Inflammatory macrophage treated with lipopolysaccharide for 4 hours (primary cell): ENCODE data around the gene UNC5A.
A peak's percentile ranks its signal among the peaks of the same experiment; 100 is the strongest.

Experiments used
- DNase-seq: peaks from one replicate; pipeline ENCODE4 v3.0.0-alpha.2; 2020

UNC5A gene

GRCh38 chr5:176822041-176822792, 11.9 kb downstream of the UNC5A start:
- no peak for DNase-seq

GRCh38 chr5:176822793-176823481, 12.6 kb downstream of the UNC5A start:
- DNase-seq, result no peak

- no peak for DNase-seq
These were observed 13.6 kb downstream of the UNC5A start for GRCh38 chr5:176823869-176824412.

DNA sequence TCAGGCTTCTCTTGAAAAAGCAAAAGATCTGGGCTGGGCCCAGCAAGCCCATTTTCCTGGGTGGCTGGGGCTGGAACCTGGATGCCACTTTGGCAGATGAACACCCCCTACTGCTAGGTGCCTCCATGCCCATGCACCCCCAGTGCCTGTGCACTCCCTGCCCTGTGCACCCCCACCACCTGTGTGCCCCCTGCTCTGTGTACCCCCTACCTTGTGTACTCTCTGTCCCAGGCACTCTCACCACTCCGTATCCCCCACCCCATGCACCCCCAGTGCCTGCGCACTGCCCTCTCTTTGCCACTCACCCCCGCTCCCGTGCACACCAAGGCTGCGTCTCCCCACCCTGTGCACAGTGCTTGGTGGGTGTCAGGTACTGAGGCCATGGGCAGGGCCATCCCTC, 14.2 kb downstream of the UNC5A start:
- no peak for DNase-seq

GRCh38 chr5:176825234-176825633, 14.9 kb downstream of the UNC5A start:
- no peak for DNase-seq

DNA sequence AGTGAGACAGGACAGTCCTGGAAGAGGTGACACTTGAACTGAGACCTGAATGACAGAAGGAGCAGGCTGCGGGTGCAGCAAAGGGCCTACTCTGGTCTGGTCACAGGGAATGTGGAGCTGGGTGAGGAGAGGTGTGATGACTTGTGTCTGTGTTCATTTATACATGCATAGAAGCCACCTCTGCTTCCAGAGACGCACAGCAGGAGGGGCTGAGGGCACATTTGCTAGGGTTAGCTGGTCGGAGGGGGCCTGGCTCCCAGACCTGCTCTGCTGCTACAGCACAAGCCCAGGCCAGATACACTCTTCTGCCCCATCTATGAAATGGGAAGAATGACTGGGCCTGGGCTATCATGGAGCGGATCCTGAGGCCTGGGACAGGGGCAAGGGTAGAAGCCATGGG, 15.6 kb downstream of the UNC5A start:
- DNase-seq, result no peak

DNA sequence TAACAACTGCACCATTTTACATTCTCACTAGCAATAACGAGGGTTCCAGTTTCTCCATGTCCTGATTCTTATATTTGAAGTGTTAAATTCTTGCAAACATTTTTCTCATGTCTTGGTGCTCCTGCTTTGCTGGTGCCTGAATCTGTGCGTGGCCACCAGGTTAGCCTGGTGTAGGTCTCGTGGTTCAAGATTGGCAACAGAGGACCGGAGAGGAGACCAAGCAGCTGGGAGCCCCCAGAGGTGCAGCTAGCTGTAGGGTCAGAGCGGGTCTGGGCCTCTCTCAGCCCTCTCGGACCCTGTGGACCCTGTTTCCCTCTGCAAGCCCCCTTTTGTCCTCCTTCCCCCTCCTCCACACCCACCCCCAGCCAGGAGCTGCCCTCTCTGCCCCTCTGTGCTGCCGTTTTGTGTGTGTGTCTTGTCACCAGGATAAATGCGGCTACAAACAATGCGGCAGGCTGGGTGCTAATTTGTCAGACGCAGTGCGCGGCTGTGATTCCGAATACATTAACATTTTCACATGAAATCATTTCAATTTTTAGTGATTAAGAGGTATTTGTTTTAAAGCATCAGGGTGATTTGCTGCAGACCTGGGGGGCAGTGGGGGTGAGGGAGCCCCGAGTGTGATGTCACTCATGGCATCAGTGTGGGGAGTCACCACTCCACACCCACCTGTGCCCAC, 17.5 kb downstream of the UNC5A start:
- no peak for DNase-seq

DNA sequence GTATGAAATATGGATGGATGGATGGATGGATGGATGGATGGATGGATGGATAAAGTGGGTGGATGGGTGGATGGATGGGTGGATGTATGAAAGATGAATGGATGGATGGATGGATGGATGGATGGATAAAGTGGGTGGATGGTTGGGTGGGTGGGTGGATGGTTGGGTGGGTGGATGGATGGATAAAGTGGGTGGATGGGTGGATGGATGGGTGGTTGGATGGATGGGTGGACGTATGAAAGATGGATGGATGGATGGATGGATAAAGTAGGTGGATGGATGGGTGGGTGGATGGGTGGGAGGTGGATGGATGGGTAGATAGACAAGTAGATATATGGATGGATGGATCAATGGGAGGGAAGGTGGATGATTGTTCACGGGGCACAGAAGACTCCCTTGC, 19.0 kb downstream of the UNC5A start:
- DNase-seq, result no peak

DNA sequence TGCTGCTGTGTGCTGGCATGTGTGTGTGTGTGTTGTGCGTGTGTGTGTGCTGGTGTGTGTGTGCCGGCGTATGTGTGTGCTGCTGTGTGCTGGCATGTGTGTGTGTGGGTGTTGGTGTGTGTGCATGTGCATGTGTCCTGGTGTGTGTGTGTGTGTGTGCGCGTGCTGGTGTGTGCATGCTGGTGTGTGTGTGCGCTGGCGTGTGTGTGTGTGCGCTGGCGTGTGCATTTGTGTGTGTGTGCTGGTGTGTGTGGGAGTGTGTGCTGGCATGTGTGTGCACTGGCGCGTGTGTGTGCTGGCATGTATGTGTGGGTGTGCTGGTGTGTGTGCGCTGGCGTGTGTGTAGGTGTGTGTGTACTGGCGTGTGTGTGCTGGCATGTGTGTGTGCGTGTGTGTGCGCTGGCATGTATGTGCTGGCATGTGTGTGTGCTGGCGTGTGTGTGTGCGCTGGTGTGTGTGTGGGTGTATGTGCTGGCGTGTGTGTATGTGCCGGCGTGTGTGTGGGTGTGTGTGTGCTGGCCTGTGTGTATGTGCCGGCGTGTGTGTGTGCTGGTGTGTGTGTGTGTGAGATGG, 20.1 kb downstream of the UNC5A start:
- DNase-seq, result no peak

- no peak for DNase-seq
These were observed 20.6 kb downstream of the UNC5A start for GRCh38 chr5:176830995-176831423.

- no peak for DNase-seq
These were observed 21.1 kb downstream of the UNC5A start for GRCh38 chr5:176831425-176831824.

DNA sequence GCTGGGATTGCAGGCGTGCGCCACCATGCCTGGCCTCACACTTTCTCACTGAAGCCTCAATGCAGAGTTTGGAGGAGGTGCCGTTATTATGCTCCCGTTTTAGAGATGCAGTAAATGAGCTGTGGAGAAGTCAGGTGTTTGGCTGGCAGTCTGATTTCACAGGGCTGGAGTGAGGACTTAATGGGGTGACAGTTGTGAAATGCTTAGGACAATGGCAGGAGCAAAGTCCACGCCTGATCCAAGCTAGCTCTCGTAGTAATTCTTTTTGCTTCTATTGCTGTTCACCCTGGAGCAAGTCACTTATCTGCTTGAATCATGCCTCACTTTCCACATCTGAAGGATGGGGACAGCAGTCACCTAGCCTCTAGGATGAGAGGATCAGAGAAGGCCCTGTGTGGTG, 21.8 kb downstream of the UNC5A start:
- no peak for DNase-seq

DNA sequence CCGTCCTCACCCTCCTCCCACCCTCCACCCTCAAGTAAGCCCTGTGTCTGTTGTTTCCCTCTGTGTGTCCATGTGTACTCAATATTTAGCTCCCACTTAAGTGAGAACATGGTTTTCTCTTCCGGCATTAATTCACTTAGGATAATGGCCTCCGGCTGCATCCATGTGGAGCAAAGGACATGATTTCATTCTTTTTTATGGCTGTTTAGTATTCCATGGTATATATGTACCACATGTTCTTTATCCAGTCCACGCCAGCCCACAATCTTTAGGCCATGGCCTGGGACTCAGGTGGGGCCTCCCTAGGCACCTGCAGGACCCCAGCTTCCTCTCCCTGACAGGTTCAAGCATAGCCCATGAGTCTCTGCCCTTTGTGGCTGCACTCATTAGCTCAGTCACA, 22.9 kb downstream of the UNC5A start:
- no peak for DNase-seq

DNA sequence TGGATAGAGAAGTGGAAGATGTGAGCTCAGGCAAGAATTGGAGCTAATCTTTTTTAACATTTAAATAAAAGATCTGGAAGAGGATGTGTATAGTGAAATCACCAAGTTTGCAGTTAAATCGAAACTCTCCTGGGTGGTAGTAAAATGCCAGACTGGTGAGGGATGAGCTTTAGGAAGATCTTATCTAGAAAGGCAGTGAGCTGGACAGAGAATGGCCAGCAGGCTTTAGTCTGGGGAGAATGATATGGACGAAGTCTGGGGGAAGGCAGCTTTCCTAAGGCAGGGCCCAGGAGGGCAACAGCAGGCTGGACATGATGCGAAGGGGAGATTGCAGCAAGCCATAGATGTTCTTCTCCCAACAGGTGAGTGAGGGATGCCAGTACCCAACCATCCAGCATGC, 25.6 kb downstream of the UNC5A start:
- DNase-seq, result no peak

DNA sequence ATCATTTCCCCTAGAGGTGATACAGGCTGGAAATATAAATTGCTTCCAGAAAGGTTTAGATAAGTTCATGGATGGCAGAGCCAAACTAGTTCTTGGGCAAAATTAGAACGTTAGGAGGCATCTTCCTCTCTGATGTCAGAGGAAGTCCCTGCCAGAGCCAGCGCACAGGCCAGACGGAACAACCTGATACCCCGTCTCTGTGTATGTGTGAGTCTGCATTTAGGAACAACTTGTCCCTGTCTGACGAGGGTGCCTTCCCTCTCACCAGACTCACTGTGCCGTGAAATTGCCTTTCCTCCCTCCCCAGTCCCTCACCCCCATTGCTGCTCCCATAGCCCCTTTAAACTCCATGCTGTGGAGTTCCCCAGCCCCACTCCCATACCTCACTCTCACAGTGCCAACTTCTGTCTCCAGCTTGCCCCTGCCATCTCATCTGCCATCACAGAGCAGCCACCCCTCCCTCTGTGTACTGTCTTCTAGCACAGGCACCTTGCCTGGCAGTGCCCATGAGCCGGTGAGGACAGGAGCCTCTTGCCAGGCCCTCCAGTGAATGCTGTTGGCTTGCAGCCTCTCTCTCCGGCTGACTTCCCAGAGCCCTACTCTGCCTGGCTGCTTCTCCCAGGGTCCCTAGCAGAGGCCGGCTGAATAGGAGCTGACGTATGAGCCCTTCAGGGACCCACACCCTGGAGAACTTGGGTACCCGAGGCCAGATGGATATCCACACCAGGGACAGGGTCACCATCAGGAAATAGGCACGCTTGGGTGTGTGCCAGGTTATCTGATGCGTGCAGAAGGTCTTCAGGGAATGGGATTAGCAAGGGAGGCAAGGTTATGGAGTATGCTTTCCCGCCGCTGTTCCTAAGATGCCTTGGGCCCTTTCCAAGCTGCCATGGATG, 26.7 kb downstream of the UNC5A start:
- DNase-seq, result no peak

DNA sequence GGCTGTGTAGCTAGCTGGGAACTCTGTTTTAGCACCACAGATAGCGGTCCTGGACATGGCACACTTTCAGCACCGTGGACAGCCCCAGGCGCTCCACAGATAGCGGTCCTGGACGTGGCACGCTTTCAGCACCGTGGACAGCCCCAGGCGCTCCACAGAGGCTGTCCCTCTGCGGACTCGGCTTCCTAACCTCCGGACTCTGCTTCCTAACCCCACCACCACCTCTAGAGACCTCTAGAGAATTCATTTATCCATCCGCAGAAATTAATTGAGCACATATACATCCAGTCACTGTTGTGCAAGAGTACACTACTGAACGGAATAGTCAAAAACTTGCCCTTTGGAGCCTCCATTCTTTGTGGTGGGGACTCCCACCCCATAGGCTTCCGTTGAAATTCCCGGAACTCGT, 27.4 kb downstream of the UNC5A start:
- peak; percentile 76 for DNase-seq

DNA sequence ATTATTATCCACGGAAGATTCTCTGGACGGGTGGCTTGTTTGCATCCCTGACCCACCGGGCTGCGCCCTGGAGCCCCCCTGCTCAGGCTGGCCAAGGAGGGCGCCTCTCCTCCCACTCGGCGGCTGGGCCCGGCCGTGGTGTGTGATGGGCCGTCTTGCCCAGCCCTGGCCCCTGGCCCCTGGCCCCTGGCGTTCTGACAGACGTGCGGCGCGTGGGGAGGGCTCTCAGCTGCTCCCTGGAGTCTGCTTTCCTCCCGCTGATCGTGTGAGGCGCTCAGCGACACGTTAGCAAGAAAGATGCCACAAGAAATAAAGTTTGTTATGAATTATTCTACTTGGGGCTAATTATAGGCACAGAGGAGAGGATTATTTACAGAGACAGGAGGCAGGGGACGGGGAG, 33.3 kb downstream of the UNC5A start:
- DNase-seq, result no peak

GRCh38 chr5:176844281-176844680, 33.9 kb downstream of the UNC5A start:
- no peak for DNase-seq

DNA sequence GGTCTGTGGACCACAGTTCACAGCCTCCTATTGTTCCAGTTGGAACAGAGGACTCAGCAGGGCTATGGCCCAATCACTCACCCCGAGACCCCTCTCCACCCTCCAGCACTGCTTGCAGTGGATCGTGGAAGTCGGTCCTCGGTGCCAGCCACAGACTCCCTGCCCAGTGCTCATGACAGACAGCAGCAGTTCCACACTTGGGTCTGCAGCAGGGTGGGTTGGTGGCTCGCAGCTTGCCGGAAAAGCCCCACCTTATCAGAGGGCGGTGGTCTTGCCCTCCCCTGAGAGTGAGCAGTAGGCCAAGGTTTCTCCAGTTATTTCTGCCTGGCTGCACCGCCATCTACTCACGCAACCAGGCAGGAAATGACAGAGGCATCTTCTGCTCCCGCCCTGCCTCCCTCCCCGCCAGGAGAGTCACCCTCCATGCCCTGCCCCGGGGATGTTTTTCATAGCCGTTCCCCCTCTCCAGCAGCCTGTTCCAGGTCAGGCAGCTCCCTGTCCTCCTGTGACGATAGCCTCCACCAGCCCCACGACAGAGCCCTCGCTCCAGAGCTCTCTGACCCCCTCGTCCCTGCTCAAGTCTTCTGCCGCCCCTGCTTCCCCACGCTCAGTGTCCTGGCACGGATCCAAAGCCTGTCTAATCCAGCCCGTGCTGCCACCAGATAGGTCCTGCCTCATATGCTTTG, 34.5 kb downstream of the UNC5A start:
- no peak for DNase-seq

GRCh38 chr5:176845392-176845713, 35.0 kb downstream of the UNC5A start:
- no peak for DNase-seq

- DNase-seq, result peak; percentile 49
These were observed 36.2 kb downstream of the UNC5A start for GRCh38 chr5:176846335-176847140.
